UCSD-AML1 (cell line): ENCODE results near the gene GABRR3.
"Not testable (repeated sequence)": the region's sequence is repeated elsewhere in the genome, so short reads cannot be mapped to it uniquely, and the experiment has no call there.

Source experiments
- DNase-seq: peaks from one replicate; lab custom pipeline; 2025; ENCODE audit not compliant: unreplicated experiment; lab: John Stamatoyannopoulos, UW

The GABRR3 gene

GRCh38 chr3:98022978-98023820 is 11.9 kb downstream of the GABRR3 start:
- peak; percentile 84 for DNase-seq

GRCh38 chr3:98021830-98022560 is 13.1 kb downstream of the GABRR3 start:
- no peak for DNase-seq

GRCh38 chr3:98020412-98020811 is 14.7 kb downstream of the GABRR3 start:
- no peak for DNase-seq

GRCh38 chr3:98018301-98018700 is 16.8 kb downstream of the GABRR3 start:
- no peak for DNase-seq

- no peak for DNase-seq
These were observed 20.9 kb downstream of the GABRR3 start for GRCh38 chr3:98014268-98014585.

- no peak for DNase-seq
These were observed 21.5 kb downstream of the GABRR3 start for GRCh38 chr3:98013411-98014267.

GRCh38 chr3:98012979-98013378 is 22.1 kb downstream of the GABRR3 start:
- DNase-seq = no peak

GRCh38 chr3:98010883-98011449 is 24.1 kb downstream of the GABRR3 start:
- not testable (repeated sequence) for DNase-seq

- DNase-seq = no peak
These were observed 24.8 kb downstream of the GABRR3 start for GRCh38 chr3:98010194-98010882.

- no peak for DNase-seq
These were observed 26.3 kb downstream of the GABRR3 start for GRCh38 chr3:98008855-98009254.

GRCh38 chr3:98005438-98005837 is 29.7 kb downstream of the GABRR3 start:
- DNase-seq = no peak

- DNase-seq = no peak
These were observed 30.4 kb downstream of the GABRR3 start for GRCh38 chr3:98004721-98005120.

GRCh38 chr3:98003306-98003969 is 31.7 kb downstream of the GABRR3 start:
- DNase-seq = peak; percentile 18

GRCh38 chr3:98002717-98003116 is 32.4 kb downstream of the GABRR3 start:
- DNase-seq = no peak

- no peak for DNase-seq
These were observed 35.1 kb downstream of the GABRR3 start for GRCh38 chr3:97999994-98000393.

- DNase-seq = no peak
These were observed 36.0 kb downstream of the GABRR3 start for GRCh38 chr3:97999103-97999502.

GRCh38 chr3:97996988-97997387 is 38.1 kb downstream of the GABRR3 start:
- no peak for DNase-seq

GRCh38 chr3:97994328-97994945 is 40.7 kb downstream of the GABRR3 start:
- DNase-seq = no peak

- no peak for DNase-seq
These were observed 41.6 kb downstream of the GABRR3 start for GRCh38 chr3:97993526-97993925.
